HEK293T (cell line): ENCODE results near the gene SLC17A7.

Experiments
- ELF4 ChIP-seq: fragments of 450-650 bp; IDR thresholded peaks from 2 replicates; pipeline ENCODE4 v1.6.1; 2017; ENCODE audit warnings: antibody characterized with exemption
- FOXA1 ChIP-seq: fragments of 450-650 bp; IDR thresholded peaks from 2 replicates; pipeline ENCODE4 v1.6.1; 2016; ENCODE audit warnings: mild to moderate bottlenecking
- FOXM1 ChIP-seq: fragments of 450-650 bp; IDR thresholded peaks from 2 replicates; pipeline ENCODE4 v1.6.1; 2017; ENCODE audit warnings: mild to moderate bottlenecking, borderline replicate concordance
- HDGF ChIP-seq: fragments of 450-650 bp; IDR thresholded peaks from 2 replicates; pipeline ENCODE4 v1.6.1; 2017; ENCODE audit warnings: antibody characterized with exemption, borderline replicate concordance
- SP1 ChIP-seq: fragments of 450-650 bp; IDR thresholded peaks from 2 replicates; pipeline ENCODE4 v1.6.1; 2017
- SUZ12 ChIP-seq: fragments of 450-650 bp; IDR thresholded peaks from 2 replicates; pipeline ENCODE4 v1.6.1; 2016; ENCODE audit warnings: mild to moderate bottlenecking

GRCh38 chr19:49415810-49416200 is 25.5 kb downstream of the SLC17A7 start:
- TF ChIP-seq FOXA1, result no peak
- TF ChIP-seq ELF4, result no peak
- TF ChIP-seq HDGF, result no peak
- TF ChIP-seq FOXM1, result no peak
- no peak for TF ChIP-seq SP1
- TF ChIP-seq SUZ12, result no peak
